Esophagus squamous epithelium (tissue), 4 donors: ENCODE results near the gene PRKCQ.

Experiments
- POLR2A ChIP-seq, 4 donors: fragments of 450-650 bp; IDR thresholded peaks; one replicate each; pipeline ENCODE4 v1.6.1; 2017; ENCODE audit warnings: antibody characterized with exemption in 4 of 4, mild to moderate bottlenecking in 4 of 4, moderate library complexity in 3 of 4
- TF ChIP-seq, protein P1 (sequence below), 6 experiments: fragments of 450-650 bp in 4 of 6; fragments of 200-600 bp in 2 of 6; sonication (generic) in 2 of 6; IDR thresholded peaks; one replicate each; pipeline ENCODE4 v1.5.1; 2016 to 2019; ENCODE audit warnings: antibody characterized with exemption in 6 of 6, mild to moderate bottlenecking in 4 of 6, moderate library complexity in 4 of 6

- TF ChIP-seq, protein P1, sequence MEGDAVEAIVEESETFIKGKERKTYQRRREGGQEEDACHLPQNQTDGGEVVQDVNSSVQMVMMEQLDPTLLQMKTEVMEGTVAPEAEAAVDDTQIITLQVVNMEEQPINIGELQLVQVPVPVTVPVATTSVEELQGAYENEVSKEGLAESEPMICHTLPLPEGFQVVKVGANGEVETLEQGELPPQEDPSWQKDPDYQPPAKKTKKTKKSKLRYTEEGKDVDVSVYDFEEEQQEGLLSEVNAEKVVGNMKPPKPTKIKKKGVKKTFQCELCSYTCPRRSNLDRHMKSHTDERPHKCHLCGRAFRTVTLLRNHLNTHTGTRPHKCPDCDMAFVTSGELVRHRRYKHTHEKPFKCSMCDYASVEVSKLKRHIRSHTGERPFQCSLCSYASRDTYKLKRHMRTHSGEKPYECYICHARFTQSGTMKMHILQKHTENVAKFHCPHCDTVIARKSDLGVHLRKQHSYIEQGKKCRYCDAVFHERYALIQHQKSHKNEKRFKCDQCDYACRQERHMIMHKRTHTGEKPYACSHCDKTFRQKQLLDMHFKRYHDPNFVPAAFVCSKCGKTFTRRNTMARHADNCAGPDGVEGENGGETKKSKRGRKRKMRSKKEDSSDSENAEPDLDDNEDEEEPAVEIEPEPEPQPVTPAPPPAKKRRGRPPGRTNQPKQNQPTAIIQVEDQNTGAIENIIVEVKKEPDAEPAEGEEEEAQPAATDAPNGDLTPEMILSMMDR (IDR thresholded peaks at IDR 0.05) = no peak
- no peak for TF ChIP-seq POLR2A (IDR thresholded peaks at IDR 0.05)
Measured at GRCh38 chr10:6618340-6618739, 38.3 kb upstream of the PRKCQ start.
